Measurements from ENCODE around the gene ASIC2. TPM values are rescaled to one million over a fixed set of nuclear protein-coding genes. Genes with fewer than 3 reads are reported as not detected.

The ASIC2 gene
- total and polyA plus RNA-seq, 9 of the 15 experiments (the other 6 are each of a cell fraction or from before 2014, with no cell fraction given): not detected

GRCh38 chr17:33121756-33122155 is 171.3 kb downstream of the ASIC2 start:
- ChIA-PET CTCF (ENCODE audit: low intra/inter-chr PET ratio) (no interaction called here), POLR2A (interaction anchor here (0.5 kb wide), 1 partner anchor 32 kb away, joined by 3 read pairs; no protein-coding TSS in a partner anchor)
- Histone ChIP-seq H3K4me1 (replicated peaks in 1 of 2; ENCODE audit: control insufficient read depth in 2 of 2, insufficient read depth in 2 of 2, low read length in 2 of 2) (no peaks in the 10 kb centered on the region), H3K27me3 (ENCODE audit: control insufficient read depth in 2 of 2, insufficient read depth in 2 of 2, low read length in 2 of 2) (peaks cover 9 to 27% of the 10 kb centered on the region in 2 experiments; a peak in 3 of 5 replicates), H3K27ac (ENCODE audit: extremely low read depth, low read depth, low read length) (no peak overlapping the region), H3K36me3 (ENCODE audit: control insufficient read depth, insufficient read depth, low read length) (no peaks in the 10 kb centered on the region), H3K9me1 (ENCODE audit: control insufficient read depth, insufficient read depth, low read length) (no peaks in the 10 kb centered on the region), H3K9ac (ENCODE audit: insufficient read depth in 1 of 2, low read depth in 2 of 2, low read length in 2 of 2) (no peak overlapping the region), H3K79me2 (ENCODE audit: control insufficient read depth, insufficient read depth, low read length) (no peaks in the 10 kb centered on the region), H3K9me3 (replicated peaks; ENCODE audit: control insufficient read depth, insufficient read depth, low read depth, low read length) (no peaks in the 10 kb centered on the region), H4K20me1 (replicated peaks; ENCODE audit: control insufficient read depth, insufficient read depth, low read length) (no peaks in the 10 kb centered on the region; the same call in 1 of the 2 replicates), H3K4me3 (no peak overlapping the region), H2AFZ (ENCODE audit: low read depth, low read length) (no peak overlapping the region), H3K4me2 (ENCODE audit: insufficient read depth, low read length) (no peak overlapping the region)
- in situ Hi-C loops (cut with MboI): no loop called here
- ATAC-seq: no peak
- 0% methylated on average over 1 of the region's 1 CpG for WGBS (ENCODE audit: insufficient coverage, low coverage, missing lambda C conversion rate)
- intact Hi-C loops (cut with micrococcal nuclease): no loop called here
- TF ChIP-seq CREB3L1 (IDR thresholded peaks at IDR 0.05; ENCODE audit: borderline replicate concordance, low read depth) (no peak), IFI16 (CRISPR knock-in tag; IDR thresholded peaks at IDR 0.05) (no peak), PTBP1 (IDR thresholded peaks at IDR 0.05; ENCODE audit: low read depth, low read length) (no peak), ZNF347 (CRISPR knock-in tag; IDR thresholded peaks at IDR 0.05; ENCODE audit: low read depth) (no peak), BDP1 (IDR thresholded peaks at IDR 0.05; ENCODE audit: insufficient read depth, insufficient read length) (no peak), ATF4 (CRISPR knock-in tag; IDR thresholded peaks at IDR 0.05) (no peak)
- FAIRE-seq: no peak
- BruUV-seq (replicated peaks): no TSS peak
- no peak for DNase-seq (ENCODE audit: extremely low read depth in 1 of 4, low spot score in 3 of 4)
